ENCODE measurements around the gene GPRIN3. TPM values are rescaled to one million over a fixed set of nuclear protein-coding genes. Genes with fewer than 3 reads are reported as not detected.

The GPRIN3 gene
- total RNA-seq, 1 experiment from 2014 or later = not detected

- intact Hi-C loops (cut with micrococcal nuclease; ENCODE audit: unreplicated experiment) = no loop called here
- ChIA-PET POLR2A (ENCODE audit: low non-redundant PET) (no interaction called here), CTCF (no interaction called here)
- no peaks in the 10 kb centered on the region for H3K9me3 ChIP-seq (ENCODE audit: low read depth, low read length, poor library complexity, severe bottlenecking)
- no peaks in the 10 kb centered on the region for H3K36me3 ChIP-seq (ENCODE audit: insufficient read depth, low read length, poor library complexity, severe bottlenecking)
- no peak for DNase-seq (ENCODE audit: low spot score)
- H3K27me3 ChIP-seq (replicated peaks; ENCODE audit: insufficient read depth, low read depth, low read length, poor library complexity) = no peaks in the 10 kb centered on the region
- H3K4me3 ChIP-seq (ENCODE audit: low read depth, low read length, poor library complexity, severe bottlenecking) = no peak overlapping the region
- no TSS peak for BruUV-seq (replicated peaks)
- TF ChIP-seq EZH2 (IDR thresholded peaks at IDR 0.05; ENCODE audit: borderline replicate concordance, low read depth, low read length, poor library complexity, severe bottlenecking) = no peak
- no peak for TF ChIP-seq CTCF (conservative IDR thresholded peaks at IDR 0.05; ENCODE audit: low read depth, low read length)
- no peak overlapping the region for H3K27ac ChIP-seq (ENCODE audit: low read depth, low read length, poor library complexity, severe bottlenecking)
- no peaks in the 10 kb centered on the region for H3K4me1 ChIP-seq (ENCODE audit: insufficient read depth, low read length, poor library complexity, severe bottlenecking)
Measured at GRCh38 chr4:89336818-89337420, 29.3 kb upstream of the GPRIN3 start.

- intact Hi-C loops (cut with micrococcal nuclease; ENCODE audit: unreplicated experiment) = no loop called here
- H3K9me3 ChIP-seq (ENCODE audit: low read depth, low read length, poor library complexity, severe bottlenecking) = no peaks in the 10 kb centered on the region
- BruUV-seq (replicated peaks) = no TSS peak
- DNase-seq (ENCODE audit: low spot score) = no peak
- no peak for TF ChIP-seq EZH2 (IDR thresholded peaks at IDR 0.05; ENCODE audit: borderline replicate concordance, low read depth, low read length, poor library complexity, severe bottlenecking)
- no peak for TF ChIP-seq CTCF (conservative IDR thresholded peaks at IDR 0.05; ENCODE audit: low read depth, low read length)
- no peaks in the 10 kb centered on the region for H3K4me1 ChIP-seq (ENCODE audit: insufficient read depth, low read length, poor library complexity, severe bottlenecking)
- CTCF ChIA-PET = no interaction called here
- H3K4me3 ChIP-seq (ENCODE audit: low read depth, low read length, poor library complexity, severe bottlenecking) = no peak overlapping the region
- H3K36me3 ChIP-seq (ENCODE audit: insufficient read depth, low read length, poor library complexity, severe bottlenecking) = no peaks in the 10 kb centered on the region
- POLR2A ChIA-PET (ENCODE audit: low non-redundant PET) = no interaction called here
- no peak overlapping the region for H3K27ac ChIP-seq (ENCODE audit: low read depth, low read length, poor library complexity, severe bottlenecking)
- H3K27me3 ChIP-seq (replicated peaks; ENCODE audit: insufficient read depth, low read depth, low read length, poor library complexity) = no peaks in the 10 kb centered on the region
Measured at GRCh38 chr4:89334830-89335229, 27.2 kb upstream of the GPRIN3 start.

- no TSS peak for BruUV-seq (replicated peaks)
- H3K9me3 ChIP-seq (ENCODE audit: low read depth, low read length, poor library complexity, severe bottlenecking) = no peaks in the 10 kb centered on the region
- no peaks in the 10 kb centered on the region for H3K4me1 ChIP-seq (ENCODE audit: insufficient read depth, low read length, poor library complexity, severe bottlenecking)
- DNase-seq (ENCODE audit: low spot score) = no peak
- intact Hi-C loops (cut with micrococcal nuclease; ENCODE audit: unreplicated experiment) = no loop called here
- H3K4me3 ChIP-seq (ENCODE audit: low read depth, low read length, poor library complexity, severe bottlenecking) = no peak overlapping the region
- ChIA-PET POLR2A (ENCODE audit: low non-redundant PET) (no interaction called here), CTCF (no interaction called here)
- no peaks in the 10 kb centered on the region for H3K27me3 ChIP-seq (replicated peaks; ENCODE audit: insufficient read depth, low read depth, low read length, poor library complexity)
- TF ChIP-seq EZH2 (IDR thresholded peaks at IDR 0.05; ENCODE audit: borderline replicate concordance, low read depth, low read length, poor library complexity, severe bottlenecking) (no peak), CTCF (conservative IDR thresholded peaks at IDR 0.05; ENCODE audit: low read depth, low read length) (no peak)
- no peaks in the 10 kb centered on the region for H3K36me3 ChIP-seq (ENCODE audit: insufficient read depth, low read length, poor library complexity, severe bottlenecking)
- no peak overlapping the region for H3K27ac ChIP-seq (ENCODE audit: low read depth, low read length, poor library complexity, severe bottlenecking)
Measured at GRCh38 chr4:89334311-89334710, 26.7 kb upstream of the GPRIN3 start.

Data from A673 (cell line).